Osteoblast (primary cell): ENCODE data around the gene ETV6. TPM values are rescaled to one million over a fixed set of nuclear protein-coding genes. Genes with fewer than 3 reads are reported as not detected.

Experiments used
- DNase-seq: peaks from one replicate; pipeline ENCODE4 v3.0.0; 2011; ENCODE audit warnings: low spot score, mixed read lengths; ENCODE audit not compliant: insufficient read length; ENCODE audit errors: missing footprints
- H2AFZ ChIP-seq: 2 replicates; pipeline ENCODE4 v1.6.0; 2011; ENCODE audit warnings: mild to moderate bottlenecking, low read length
- H3K27ac ChIP-seq: 2 replicates; pipeline ENCODE4 v1.5.1; 2011; ENCODE audit warnings: mild to moderate bottlenecking, low read depth, low read length, moderate library complexity
- H3K27me3 ChIP-seq: 2 replicates; pipeline ENCODE4 v1.6.0; 2012; ENCODE audit warnings: mild to moderate bottlenecking, control low read depth, inconsistent platforms, low read length, moderate library complexity; ENCODE audit not compliant: insufficient read depth
- H3K36me3 ChIP-seq: 2 replicates; pipeline ENCODE4 v1.5.1; 2011; ENCODE audit warnings: mild to moderate bottlenecking, low read length, control low read depth, moderate library complexity; ENCODE audit not compliant: insufficient read depth
- H3K4me1 ChIP-seq: 2 replicates; pipeline ENCODE4 v1.5.1; 2011; ENCODE audit warnings: mild to moderate bottlenecking, low read length, control low read depth, moderate library complexity; ENCODE audit not compliant: insufficient read depth
- H3K4me2 ChIP-seq: 2 replicates; pipeline ENCODE4 v1.6.0; 2011; ENCODE audit warnings: mild to moderate bottlenecking, low read length; ENCODE audit not compliant: insufficient read depth
- H3K4me3 ChIP-seq: fragments of 200-600 bp; sonication (generic); 3 replicates; pipeline ENCODE4 v1.5.1; 2012; ENCODE audit warnings: mild to moderate bottlenecking, low read length, inconsistent platforms; ENCODE audit not compliant: insufficient read depth
- H3K79me2 ChIP-seq: 2 replicates; pipeline ENCODE4 v1.6.0; 2012; ENCODE audit warnings: mild to moderate bottlenecking, low read length, control low read depth, inconsistent platforms; ENCODE audit not compliant: insufficient read depth
- H3K9me3 ChIP-seq: 2 replicates; pipeline ENCODE4 v1.5.1; 2011; ENCODE audit warnings: low read depth, low read length, control low read depth
- H4K20me1 ChIP-seq: 2 replicates; pipeline ENCODE4 v1.6.0; 2012; ENCODE audit warnings: mild to moderate bottlenecking, low read length, control low read depth; ENCODE audit not compliant: insufficient read depth
- CTCF ChIP-seq: IDR thresholded peaks from 2 replicates; pipeline ENCODE4 v1.5.1; 2011; ENCODE audit warnings: mild to moderate bottlenecking, low read depth, low read length, moderate library complexity; ENCODE audit errors: extremely low read depth
- total RNA-seq: library from RNA; depleted of rRNA; stranded (reverse); fragments of >200 nt; gene quantifications from 2 replicates; pipeline ENCODE4 v1.2.3, GENCODE V29; 2012

ETV6 gene
- total RNA-seq, 1 donor: 16.3 TPM

- Histone ChIP-seq H3K36me3 (no peaks in the 10 kb centered on the region), H2AFZ (no peak overlapping the region)
- no peak for TF ChIP-seq CTCF
Observed at GRCh38 chr12:11641522-11641921, 8.0 kb upstream of the ETV6 start.

GRCh38 chr12:11642785-11643184 lies 6.7 kb upstream of the ETV6 start:
- no peak for TF ChIP-seq CTCF
- no peak for DNase-seq

More at GRCh38 chr12:11641522-11641921, 8.0 kb upstream of the ETV6 start:
- Histone ChIP-seq H4K20me1 (no peaks in the 10 kb centered on the region), H3K79me2 (no peaks in the 10 kb centered on the region), H3K4me3 (no peak overlapping the region), H3K27ac (no peak overlapping the region), H3K27me3 (no peaks in the 10 kb centered on the region), H3K9me3 (no peaks in the 10 kb centered on the region), H3K4me2 (no peak overlapping the region), H3K4me1 (no peaks in the 10 kb centered on the region)
- no peak for DNase-seq

GRCh38 chr12:11645391-11645790 lies 4.1 kb upstream of the ETV6 start:
- no peaks in the 10 kb centered on the region for H3K36me3 ChIP-seq
- no peaks in the 10 kb centered on the region for H3K9me3 ChIP-seq
- H3K4me1 ChIP-seq: no peaks in the 10 kb centered on the region
- H3K79me2 ChIP-seq: peaks cover 3% of the 10 kb centered on the region
- H3K4me3 ChIP-seq: no peak overlapping the region
- no peak for DNase-seq
- H3K4me2 ChIP-seq: no peak overlapping the region
- TF ChIP-seq CTCF: no peak
- H3K27me3 ChIP-seq: no peaks in the 10 kb centered on the region
- no peak overlapping the region for H2AFZ ChIP-seq
- no peaks in the 10 kb centered on the region for H4K20me1 ChIP-seq
- H3K27ac ChIP-seq: no peak overlapping the region

More at GRCh38 chr12:11642785-11643184, 6.7 kb upstream of the ETV6 start:
- Histone ChIP-seq H3K4me2 (no peak overlapping the region), H2AFZ (no peak overlapping the region), H3K9me3 (no peaks in the 10 kb centered on the region), H3K4me3 (no peak overlapping the region), H3K36me3 (no peaks in the 10 kb centered on the region), H3K27ac (no peak overlapping the region), H3K27me3 (no peaks in the 10 kb centered on the region), H3K4me1 (no peaks in the 10 kb centered on the region), H3K79me2 (no peaks in the 10 kb centered on the region), H4K20me1 (no peaks in the 10 kb centered on the region)

GRCh38 chr12:11648514-11649412 lies 711 bp upstream of the ETV6 start:
- H3K27ac ChIP-seq: peak overlapping the region; percentile 97
- no peaks in the 10 kb centered on the region for H3K9me3 ChIP-seq
- H3K4me3 ChIP-seq: peak overlapping the region; percentile 89
- H2AFZ ChIP-seq: peak overlapping the region; percentile 93
- TF ChIP-seq CTCF: no peak
- H3K27me3 ChIP-seq: no peaks in the 10 kb centered on the region
- peak overlapping the region; percentile 92 for H3K4me2 ChIP-seq
- H3K79me2 ChIP-seq: peaks cover 37% of the 10 kb centered on the region
- H3K36me3 ChIP-seq: no peaks in the 10 kb centered on the region
- peak; percentile 97 for DNase-seq
- peaks cover 13% of the 10 kb centered on the region for H3K4me1 ChIP-seq
- H4K20me1 ChIP-seq: no peaks in the 10 kb centered on the region
